Activated naive CD4-positive, alpha-beta T cell treated with anti-CD3 and anti-CD28 coated beads, Interleukin-2, amount 50 U/mL, for 72 hours (primary cell): Measurements from ENCODE around the gene CTDP1. TPM values are rescaled to one million over a fixed set of nuclear protein-coding genes. Genes with fewer than 3 reads are reported as not detected.

Experiments
- ATAC-seq, 2 donors: fragments of 150-1000 bp; cut with Tn5 transposase; 2 replicates each; pipeline ENCODE4 v1.10.0; 2021; ENCODE audit warnings: mild to moderate bottlenecking in 2 of 2, moderate library complexity in 2 of 2
- DNase-seq, 2 donors: peaks; one replicate each; pipeline ENCODE4 v3.0.0; 2021 to 2022; ENCODE audit warnings: low spot score in 2 of 2
- H3K27ac Mint-ChIP-seq, 2 donors: one replicate each; pipeline ENCODE4 v1.8.0; 2022; ENCODE audit warnings: mild to moderate bottlenecking in 2 of 2, mixed read lengths in 2 of 2
- H3K36me3 Mint-ChIP-seq, 2 donors: one replicate each; pipeline ENCODE4 v1.8.0; 2022; ENCODE audit warnings: mixed read lengths in 2 of 2
- H3K9me3 Mint-ChIP-seq, 2 donors: one replicate each; pipeline ENCODE4 v1.8.0; 2022; ENCODE audit warnings: mixed read lengths in 2 of 2
- total RNA-seq, 2 donors: library from RNA; stranded (reverse); gene quantifications; one replicate each; pipeline ENCODE4 v1.2.3, GENCODE V29; 2022

Gene CTDP1
- 10 to 100 TPM; 37.5 to 81.4 TPM for total RNA-seq

GRCh38 chr18:79679552-79680099 lies at the start of gene CTDP1:
Gene CTDP1 (plus strand): TSS chr18:79679803. CDS start chr18:79679948, 145 bp downstream.
- H3K27ac Mint-ChIP-seq: peak within 1 kb of the TSS; percentile 97 to 98
- no peaks in the 10 kb centered on the region for H3K9me3 Mint-ChIP-seq
- H3K36me3 Mint-ChIP-seq: peaks cover 53 to 61% of the 10 kb centered on the region in 2 donors
- DNase-seq (peak in 1 of 2 donors; percentile 82), ATAC-seq (peak; percentile 68)

- ATAC-seq (no peak), DNase-seq (no peak)
- peaks cover 0 to 7% of the 10 kb centered on the region in 2 donors for H3K9me3 Mint-ChIP-seq
- H3K27ac Mint-ChIP-seq: no peak overlapping the region
- H3K36me3 Mint-ChIP-seq: no peaks in the 10 kb centered on the region
Measured at GRCh38 chr18:79630281-79631095, 49.1 kb upstream of the CTDP1 start.

GRCh38 chr18:79631096-79631507 lies 48.5 kb upstream of the CTDP1 start:
- DNase-seq (no peak), ATAC-seq (no peak)
- H3K36me3 Mint-ChIP-seq: no peaks in the 10 kb centered on the region
- H3K27ac Mint-ChIP-seq: no peak overlapping the region
- H3K9me3 Mint-ChIP-seq: peaks cover 0 to 7% of the 10 kb centered on the region in 2 donors

- peaks cover 0 to 7% of the 10 kb centered on the region in 2 donors for H3K9me3 Mint-ChIP-seq
- no peaks in the 10 kb centered on the region for H3K36me3 Mint-ChIP-seq
- ATAC-seq: peak; percentile 41 to 55
- no peak overlapping the region for H3K27ac Mint-ChIP-seq
- DNase-seq: no peak
Measured at GRCh38 chr18:79631761-79632446, 47.7 kb upstream of the CTDP1 start.

- no peak for ATAC-seq
- Mint-ChIP-seq H3K27ac (no peak overlapping the region), H3K9me3 (peaks cover 0 to 7% of the 10 kb centered on the region in 2 donors), H3K36me3 (no peaks in the 10 kb centered on the region)
- DNase-seq: no peak
Measured at GRCh38 chr18:79632765-79633164, 46.8 kb upstream of the CTDP1 start.

GRCh38 chr18:79634186-79634585 lies 45.4 kb upstream of the CTDP1 start:
- DNase-seq (no peak), ATAC-seq (no peak)
- no peaks in the 10 kb centered on the region for H3K36me3 Mint-ChIP-seq
- peaks cover 0 to 7% of the 10 kb centered on the region in 2 donors for H3K9me3 Mint-ChIP-seq
- peak overlapping the region; percentile 57 to 68 for H3K27ac Mint-ChIP-seq

GRCh38 chr18:79634593-79635426 lies 44.8 kb upstream of the CTDP1 start:
- ATAC-seq (no peak), DNase-seq (no peak)
- Mint-ChIP-seq H3K9me3 (peaks cover 0 to 7% of the 10 kb centered on the region in 2 donors), H3K36me3 (no peaks in the 10 kb centered on the region), H3K27ac (peak overlapping the region; percentile 57 to 68)

- Mint-ChIP-seq H3K36me3 (no peaks in the 10 kb centered on the region), H3K9me3 (peaks cover 0 to 7% of the 10 kb centered on the region in 2 donors), H3K27ac (peak overlapping the region in 1 of 2 donors; percentile 60)
- ATAC-seq: no peak
- no peak for DNase-seq
Measured at GRCh38 chr18:79635427-79635726, 44.2 kb upstream of the CTDP1 start.

- ATAC-seq (no peak), DNase-seq (no peak)
- H3K36me3 Mint-ChIP-seq: no peaks in the 10 kb centered on the region
- peaks cover 0 to 7% of the 10 kb centered on the region in 2 donors for H3K9me3 Mint-ChIP-seq
- H3K27ac Mint-ChIP-seq: no peak overlapping the region
Measured at GRCh38 chr18:79637181-79637920, 42.3 kb upstream of the CTDP1 start.

- Mint-ChIP-seq H3K9me3 (peaks cover 0 to 7% of the 10 kb centered on the region in 2 donors), H3K27ac (no peak overlapping the region), H3K36me3 (no peaks in the 10 kb centered on the region)
- DNase-seq: no peak
- ATAC-seq: no peak
Measured at GRCh38 chr18:79637921-79638909, 41.4 kb upstream of the CTDP1 start.

GRCh38 chr18:79639072-79639829 lies 40.4 kb upstream of the CTDP1 start:
- Mint-ChIP-seq H3K9me3 (no peaks in the 10 kb centered on the region), H3K27ac (no peak overlapping the region), H3K36me3 (no peaks in the 10 kb centered on the region)
- DNase-seq (no peak), ATAC-seq (no peak)

GRCh38 chr18:79640064-79640672 lies 39.4 kb upstream of the CTDP1 start:
- ATAC-seq: no peak
- Mint-ChIP-seq H3K36me3 (no peaks in the 10 kb centered on the region), H3K9me3 (no peaks in the 10 kb centered on the region), H3K27ac (no peak overlapping the region)
- DNase-seq: no peak

- Mint-ChIP-seq H3K9me3 (no peaks in the 10 kb centered on the region), H3K36me3 (no peaks in the 10 kb centered on the region), H3K27ac (no peak overlapping the region)
- no peak for ATAC-seq
- DNase-seq: no peak
Measured at GRCh38 chr18:79640875-79641274, 38.7 kb upstream of the CTDP1 start.
